ENCODE data around the gene REC8. TPM values are rescaled to one million over a fixed set of nuclear protein-coding genes. Genes with fewer than 3 reads are reported as not detected.

Gene REC8
- total RNA-seq, 1 experiment from 2014 or later = 58.0 TPM

- no peak overlapping the region for H3K14ac ChIP-seq (ENCODE audit: insufficient read depth, low read length)
- no peak overlapping the region for H3K4me2 ChIP-seq (ENCODE audit: insufficient read depth, insufficient read length, low read length)
- no peak overlapping the region for H2BK5ac ChIP-seq (ENCODE audit: insufficient read length, low read length)
- H2BK15ac ChIP-seq (ENCODE audit: low read depth, low read length) = no peak overlapping the region
- no peak overlapping the region for H3K23ac ChIP-seq (ENCODE audit: insufficient read length, low read depth, low read length)
- H2BK12ac ChIP-seq (ENCODE audit: insufficient read length, low read depth, low read length) = no peak overlapping the region
- DNase-seq = no peak
- no peak overlapping the region for H3K18ac ChIP-seq (ENCODE audit: insufficient read length, low read depth, low read length)
- H2BK20ac ChIP-seq (ENCODE audit: low read depth, low read length, poor library complexity, severe bottlenecking) = no peak overlapping the region
- Mint-ChIP-seq H3K27ac (no peak overlapping the region), H3K4me3 (no peak overlapping the region), H3K36me3 (ENCODE audit: insufficient read depth in 1 of 3, low read depth in 3 of 3) (no peaks in the 10 kb centered on the region), H3K9me3 (no peaks in the 10 kb centered on the region), H3K4me1 (no peaks in the 10 kb centered on the region), H3K27me3 (ENCODE audit: low read depth) (no peaks in the 10 kb centered on the region)
- H3K23me2 ChIP-seq (ENCODE audit: insufficient read length, low read depth, low read length, poor library complexity, severe bottlenecking) = no peaks in the 10 kb centered on the region
- no peaks in the 10 kb centered on the region for H3K9me3 ChIP-seq (ENCODE audit: control insufficient read depth, low read depth, low read length)
- H3K4ac ChIP-seq (ENCODE audit: low read depth, low read length) = no peak overlapping the region
- H3K27me3 ChIP-seq (ENCODE audit: insufficient read depth, low read length) = no peaks in the 10 kb centered on the region
- H4K5ac ChIP-seq (ENCODE audit: insufficient read length, low read depth, low read length) = no peak overlapping the region
- no peak overlapping the region for H3T11ph ChIP-seq (ENCODE audit: low read length)
- no peak overlapping the region for H4K8ac ChIP-seq (replicated peaks; ENCODE audit: insufficient read length, low read depth, low read length)
- H4K20me1 ChIP-seq (ENCODE audit: control insufficient read depth, insufficient read depth, insufficient read length) = no peaks in the 10 kb centered on the region
- H2AK5ac ChIP-seq (ENCODE audit: insufficient read length, low read length) = no peak overlapping the region
- no peak overlapping the region for H2AFZ ChIP-seq (ENCODE audit: low read length)
- no peak overlapping the region for H4K91ac ChIP-seq (ENCODE audit: insufficient read length, low read depth, low read length)
- H3K9ac ChIP-seq (ENCODE audit: extremely low read depth, insufficient read length, low read length) = no peak overlapping the region
- no peak overlapping the region for H2BK120ac ChIP-seq (ENCODE audit: low read depth, low read length, poor library complexity, severe bottlenecking)
- no peak for TF ChIP-seq CTCF (conservative IDR thresholded peaks at IDR 0.05)
- H3K79me1 ChIP-seq (ENCODE audit: insufficient read depth, low read depth, low read length, poor library complexity, severe bottlenecking) = no peaks in the 10 kb centered on the region
- H3K56ac ChIP-seq (ENCODE audit: insufficient read length, low read depth, low read length) = no peak overlapping the region
- no peaks in the 10 kb centered on the region for H3K4me1 ChIP-seq (ENCODE audit: insufficient read depth, low read length)
- H3K27ac ChIP-seq (ENCODE audit: insufficient read length, low read depth, low read length) = no peak overlapping the region
- H3K79me2 ChIP-seq (ENCODE audit: insufficient read depth, low read length) = no peaks in the 10 kb centered on the region
- WGBS (ENCODE audit: extremely low coverage, insufficient read length, low lambda C conversion rate) = no CpG with 5 or more reads among the region's 8 CpGs
Measured at GRCh38 chr14:24129410-24129998, 42.4 kb upstream of the REC8 start.
